D721Med (cell line): Measurements from ENCODE around the gene TMEM219.
"Not testable (repeated sequence)": the region's sequence is repeated elsewhere in the genome, so short reads cannot be mapped to it uniquely, and the experiment has no call there.

ENCODE experiments used
- DNase-seq: peaks from one replicate; pipeline ENCODE4 v3.0.0; 2011; ENCODE audit warnings: low spot score; ENCODE audit not compliant: insufficient read length
- FAIRE-seq: peaks from 2 replicates; lab custom pipeline; 2011; peaks lifted over from hg19 to GRCh38; lab: Jason Lieb, UNC
- TF ChIP-seq, protein P1 (sequence below): IDR thresholded peaks from 2 replicates; pipeline ENCODE4 v1.5.1; 2012; ENCODE audit warnings: mild to moderate bottlenecking, control low read depth; ENCODE audit not compliant: insufficient read depth; ENCODE audit errors: missing control alignments

TMEM219 gene

DNA sequence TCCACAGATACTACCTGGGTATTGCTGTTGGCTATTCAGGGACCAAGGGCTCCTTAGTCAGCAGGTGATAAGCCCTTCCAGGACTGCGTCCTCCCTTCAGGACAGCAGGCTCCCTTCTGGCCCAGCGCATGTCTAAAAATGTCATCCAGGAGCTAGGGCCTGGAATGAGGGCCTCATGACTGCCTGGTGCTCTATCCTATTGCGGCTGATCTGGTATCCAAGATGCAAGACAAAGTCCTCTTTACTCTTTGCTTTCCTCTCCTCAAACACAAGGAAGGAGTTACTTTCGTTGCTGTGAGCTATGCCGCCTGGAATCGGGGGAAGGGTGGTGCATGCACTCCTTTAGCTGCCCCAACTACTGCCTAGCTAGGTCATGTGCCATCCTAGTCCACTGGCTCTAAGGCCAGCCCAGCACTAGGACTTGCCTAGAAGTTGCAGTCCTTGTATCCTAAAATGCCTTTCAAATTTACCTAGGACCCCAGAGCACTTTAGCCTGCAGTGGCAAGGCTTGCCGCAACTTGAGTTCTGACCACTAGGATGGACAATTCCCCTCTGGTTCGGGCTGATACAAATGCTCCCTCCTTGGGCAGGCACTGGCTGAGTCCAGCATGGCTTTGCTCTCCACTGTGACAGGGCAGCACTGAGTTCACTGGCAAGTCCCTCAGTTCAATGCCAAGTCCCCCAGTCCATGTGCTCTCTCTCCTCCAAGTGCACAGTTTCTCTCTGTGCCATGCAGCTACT, 10.1 kb upstream of the TMEM219 start:
- TF ChIP-seq, protein P1, sequence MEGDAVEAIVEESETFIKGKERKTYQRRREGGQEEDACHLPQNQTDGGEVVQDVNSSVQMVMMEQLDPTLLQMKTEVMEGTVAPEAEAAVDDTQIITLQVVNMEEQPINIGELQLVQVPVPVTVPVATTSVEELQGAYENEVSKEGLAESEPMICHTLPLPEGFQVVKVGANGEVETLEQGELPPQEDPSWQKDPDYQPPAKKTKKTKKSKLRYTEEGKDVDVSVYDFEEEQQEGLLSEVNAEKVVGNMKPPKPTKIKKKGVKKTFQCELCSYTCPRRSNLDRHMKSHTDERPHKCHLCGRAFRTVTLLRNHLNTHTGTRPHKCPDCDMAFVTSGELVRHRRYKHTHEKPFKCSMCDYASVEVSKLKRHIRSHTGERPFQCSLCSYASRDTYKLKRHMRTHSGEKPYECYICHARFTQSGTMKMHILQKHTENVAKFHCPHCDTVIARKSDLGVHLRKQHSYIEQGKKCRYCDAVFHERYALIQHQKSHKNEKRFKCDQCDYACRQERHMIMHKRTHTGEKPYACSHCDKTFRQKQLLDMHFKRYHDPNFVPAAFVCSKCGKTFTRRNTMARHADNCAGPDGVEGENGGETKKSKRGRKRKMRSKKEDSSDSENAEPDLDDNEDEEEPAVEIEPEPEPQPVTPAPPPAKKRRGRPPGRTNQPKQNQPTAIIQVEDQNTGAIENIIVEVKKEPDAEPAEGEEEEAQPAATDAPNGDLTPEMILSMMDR = no peak
- FAIRE-seq = no peak
- DNase-seq = no peak

DNA sequence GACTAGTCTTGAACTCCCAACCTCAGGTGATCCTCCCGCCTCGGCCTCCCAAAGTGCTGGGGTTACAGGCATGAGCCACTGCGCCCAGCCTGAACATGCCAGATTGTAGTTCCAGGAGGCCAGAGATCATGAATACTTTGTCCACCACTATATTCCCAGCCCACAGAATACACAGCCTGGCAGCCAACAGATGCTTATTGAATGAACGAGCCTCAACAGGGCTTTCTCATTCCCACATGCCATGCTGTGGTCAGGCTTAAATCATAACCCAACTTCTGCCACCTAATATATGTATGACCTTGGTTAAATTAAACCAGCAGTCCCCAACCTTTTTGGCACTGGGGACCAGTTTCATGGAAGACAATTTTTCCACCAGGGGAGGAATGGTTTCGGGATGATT, 3.1 kb upstream of the TMEM219 start:
- DNase-seq = no peak
- FAIRE-seq = no peak
- TF ChIP-seq, protein P1 = no peak

DNA sequence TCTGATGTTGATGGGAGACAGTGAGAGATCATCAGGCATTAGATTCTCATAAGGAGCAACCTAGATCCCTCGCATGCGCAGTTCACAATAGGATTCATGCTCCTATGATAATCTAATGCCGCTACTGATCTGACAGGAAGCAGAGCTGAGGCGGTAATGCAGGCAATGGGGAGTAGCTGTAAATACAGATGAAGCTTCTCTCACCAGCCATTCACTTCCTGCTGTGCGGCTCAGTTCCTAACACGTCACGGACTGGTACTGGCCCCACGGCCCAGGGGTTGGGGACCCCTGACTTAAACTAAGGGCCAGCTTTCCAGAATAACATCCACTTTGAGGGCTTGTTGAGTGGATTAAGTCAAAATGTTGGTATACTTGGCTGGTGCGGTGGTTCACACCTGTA, 2.6 kb upstream of the TMEM219 start:
- TF ChIP-seq, protein P1 = no peak
- FAIRE-seq (no peak), DNase-seq (no peak)

DNA sequence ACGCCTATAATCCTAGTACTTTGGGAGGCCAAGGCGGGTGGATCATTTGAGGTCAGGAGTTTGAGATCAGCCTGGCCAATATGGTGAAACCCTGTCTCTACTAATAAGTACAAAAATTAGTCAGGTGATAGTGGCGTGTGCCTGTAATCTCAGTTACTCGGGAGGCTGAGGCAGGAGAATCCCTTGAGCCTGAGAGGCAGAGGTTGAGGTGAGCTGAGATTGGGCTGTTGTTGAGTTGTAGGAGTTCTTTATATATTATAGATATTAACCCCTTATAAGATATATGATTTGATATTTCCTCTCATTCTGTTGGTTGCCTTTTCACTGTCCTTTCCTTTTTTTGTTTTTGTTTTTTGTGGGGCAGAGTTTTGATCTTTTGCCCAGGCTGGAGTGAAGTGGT, 2.1 kb upstream of the TMEM219 start:
- FAIRE-seq, DNase-seq: not testable (repeated sequence)

DNA sequence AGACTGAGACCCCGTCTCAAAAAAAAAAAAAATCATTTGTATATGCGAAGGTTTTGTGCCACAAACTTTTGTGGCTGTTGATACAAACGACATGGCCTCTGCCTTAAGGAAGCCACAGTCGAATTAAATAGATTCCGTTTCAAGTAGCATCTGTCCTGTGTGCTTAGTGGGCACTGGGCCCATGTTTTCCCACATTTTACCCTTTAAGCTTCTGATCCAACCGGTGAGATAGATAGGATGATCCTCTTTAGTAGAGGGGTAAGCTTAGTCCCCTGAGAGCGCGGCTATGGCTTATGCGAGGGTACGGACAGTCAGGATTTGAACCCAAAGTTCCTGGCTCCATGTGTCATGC, 776 bp upstream of the TMEM219 start:
- DNase-seq = no peak
- no peak for FAIRE-seq
- TF ChIP-seq, protein P1 = no peak

DNA sequence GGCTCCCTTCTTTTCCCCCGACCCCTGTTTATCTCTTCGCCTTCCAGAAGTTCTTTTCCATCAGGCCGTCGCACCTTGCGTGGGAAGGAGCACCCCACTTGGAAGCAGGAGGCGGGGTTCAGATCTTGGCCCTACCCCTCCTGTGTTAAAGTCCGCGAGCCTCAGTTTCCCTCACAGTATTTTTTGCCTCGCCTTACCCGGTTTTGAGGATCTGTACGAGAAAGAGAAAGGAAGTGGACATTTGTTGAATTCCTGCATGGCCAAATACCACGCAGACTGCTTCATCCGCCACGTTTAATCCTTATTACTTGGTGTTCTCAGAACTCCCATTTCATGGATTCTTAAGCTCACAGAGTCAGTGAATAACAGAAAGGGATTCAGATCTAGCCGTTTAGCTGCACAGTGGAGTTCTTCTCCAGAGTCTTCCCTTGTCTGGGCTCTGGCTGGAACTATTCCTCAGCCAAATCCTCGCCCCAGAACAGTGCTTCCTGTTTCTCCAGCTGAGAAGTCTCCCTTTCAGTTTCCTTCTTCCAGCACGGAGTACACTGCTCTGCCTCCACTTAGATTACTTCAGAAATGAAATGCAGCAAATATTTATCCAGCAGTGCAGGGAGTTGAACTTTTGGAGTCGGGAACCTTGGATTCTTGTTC, 590 bp downstream of the TMEM219 start:
- TF ChIP-seq, protein P1 = no peak
- DNase-seq (no peak), FAIRE-seq (no peak)

DNA sequence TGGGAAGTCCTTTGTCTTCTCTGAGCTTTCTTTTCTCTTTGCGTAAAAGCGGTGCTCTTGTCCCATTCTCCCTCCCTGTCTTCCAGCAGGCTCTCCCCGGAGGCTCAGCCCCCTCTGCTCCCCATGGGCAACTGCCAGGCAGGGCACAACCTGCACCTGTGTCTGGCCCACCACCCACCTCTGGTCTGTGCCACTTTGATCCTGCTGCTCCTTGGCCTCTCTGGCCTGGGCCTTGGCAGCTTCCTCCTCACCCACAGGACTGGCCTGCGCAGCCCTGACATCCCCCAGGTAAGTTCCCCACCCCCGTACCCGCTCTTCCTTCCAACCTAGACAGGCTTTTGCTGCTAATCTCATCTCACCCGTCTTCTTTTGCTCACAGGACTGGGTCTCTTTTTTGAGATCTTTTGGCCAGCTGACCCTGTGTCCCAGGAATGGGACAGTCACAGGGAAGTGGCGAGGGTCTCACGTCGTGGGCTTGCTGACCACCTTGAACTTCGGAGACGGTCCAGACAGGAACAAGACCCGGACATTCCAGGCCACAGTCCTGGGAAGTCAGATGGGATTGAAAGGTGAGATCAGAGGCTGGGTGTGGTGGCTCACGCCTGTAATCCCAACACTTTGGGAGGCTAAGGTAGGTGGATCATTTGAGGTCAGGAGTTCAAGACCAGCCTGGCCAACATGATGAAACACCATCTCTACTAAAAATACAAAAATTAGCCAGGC, 1.3 kb downstream of the TMEM219 start:
- no peak for DNase-seq
- TF ChIP-seq, protein P1 = no peak
- FAIRE-seq = no peak
